ENCODE data around the gene PTK6. TPM values are rescaled to one million over a fixed set of nuclear protein-coding genes. Genes with fewer than 3 reads are reported as not detected.

The PTK6 gene
- total and polyA plus RNA-seq, 9 donors, result 0.07 to 0.46 (median 0.12) TPM; not detected in 2

DNA sequence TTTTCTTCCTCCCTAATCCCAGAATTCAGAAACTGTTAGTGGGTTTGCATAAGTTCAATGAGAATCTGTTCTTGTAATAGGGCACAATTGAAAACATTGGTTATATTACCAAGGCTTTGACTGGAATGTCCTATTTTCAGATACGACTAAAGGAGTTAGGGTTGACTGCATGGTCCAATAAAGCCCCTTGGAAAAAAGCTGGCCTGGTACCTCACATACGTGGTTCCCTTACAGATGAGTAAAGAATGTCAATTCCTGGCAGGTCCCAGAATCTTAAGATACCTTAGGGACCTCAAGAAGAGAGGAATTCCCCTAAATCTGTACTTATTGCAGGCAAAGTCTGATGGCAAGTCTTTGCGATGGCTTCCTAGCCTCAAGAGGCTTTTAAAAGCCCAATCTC lies 12.0 kb downstream of the PTK6 start:
- no peak overlapping the region for H3K4me3 ChIP-seq
- no peak for DNase-seq
- no peaks in the 10 kb centered on the region for H3K36me3 ChIP-seq
- 35 to 53% (median 41%) methylated on average over 3 of the region's 3 CpGs for WGBS, 3 donors
- no peaks in the 10 kb centered on the region for H3K27me3 ChIP-seq
- peaks cover 8% of the 10 kb centered on the region for H3K4me1 ChIP-seq (ENCODE audit: insufficient read depth)
- TF ChIP-seq POLR2A (IDR thresholded peaks at IDR 0.05) (no peak), EP300 (IDR thresholded peaks at IDR 0.05) (no peak)
- TF ChIP-seq, protein P1, sequence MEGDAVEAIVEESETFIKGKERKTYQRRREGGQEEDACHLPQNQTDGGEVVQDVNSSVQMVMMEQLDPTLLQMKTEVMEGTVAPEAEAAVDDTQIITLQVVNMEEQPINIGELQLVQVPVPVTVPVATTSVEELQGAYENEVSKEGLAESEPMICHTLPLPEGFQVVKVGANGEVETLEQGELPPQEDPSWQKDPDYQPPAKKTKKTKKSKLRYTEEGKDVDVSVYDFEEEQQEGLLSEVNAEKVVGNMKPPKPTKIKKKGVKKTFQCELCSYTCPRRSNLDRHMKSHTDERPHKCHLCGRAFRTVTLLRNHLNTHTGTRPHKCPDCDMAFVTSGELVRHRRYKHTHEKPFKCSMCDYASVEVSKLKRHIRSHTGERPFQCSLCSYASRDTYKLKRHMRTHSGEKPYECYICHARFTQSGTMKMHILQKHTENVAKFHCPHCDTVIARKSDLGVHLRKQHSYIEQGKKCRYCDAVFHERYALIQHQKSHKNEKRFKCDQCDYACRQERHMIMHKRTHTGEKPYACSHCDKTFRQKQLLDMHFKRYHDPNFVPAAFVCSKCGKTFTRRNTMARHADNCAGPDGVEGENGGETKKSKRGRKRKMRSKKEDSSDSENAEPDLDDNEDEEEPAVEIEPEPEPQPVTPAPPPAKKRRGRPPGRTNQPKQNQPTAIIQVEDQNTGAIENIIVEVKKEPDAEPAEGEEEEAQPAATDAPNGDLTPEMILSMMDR (IDR thresholded peaks at IDR 0.05), result no peak
- intact Hi-C loops (cut with DNase I), result no loop called here
- H3K27ac ChIP-seq, result no peak overlapping the region
- no peaks in the 10 kb centered on the region for H3K9me3 ChIP-seq

DNA sequence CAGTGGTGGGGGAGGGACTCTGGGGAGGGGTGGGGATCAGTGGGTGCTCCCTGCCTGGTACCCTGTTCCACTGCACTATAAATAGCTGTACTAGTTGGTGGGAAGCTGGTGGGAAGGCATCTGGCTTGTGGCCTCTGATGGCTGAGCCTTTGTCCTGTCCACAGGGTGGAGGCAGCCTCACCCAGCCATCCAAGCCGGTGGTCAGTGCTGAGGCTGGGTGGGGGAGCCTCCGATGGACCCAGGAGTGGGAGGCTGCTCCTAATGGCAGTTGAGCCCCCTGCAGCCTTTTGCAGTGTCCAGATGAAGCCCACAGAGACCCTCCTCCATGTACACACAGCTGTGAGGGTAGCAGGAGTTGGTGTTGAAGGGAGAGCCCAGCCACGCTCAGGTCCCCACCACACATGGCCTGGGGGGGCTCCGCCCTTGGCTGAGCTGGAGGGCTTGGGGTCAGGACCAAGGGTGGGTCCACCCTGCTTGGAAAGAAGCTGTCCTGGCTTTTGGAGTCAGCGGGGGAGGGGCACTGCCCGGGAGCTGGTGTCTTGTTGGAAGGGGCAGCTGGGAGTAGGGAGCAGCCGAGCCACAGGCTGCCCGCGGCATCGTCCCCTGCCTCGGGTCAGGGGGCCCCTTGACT lies 14.1 kb downstream of the PTK6 start:
- WGBS, 3 donors, result 88 to 96% (median 90%) methylated on average over 11 of the region's 11 CpGs
- TF ChIP-seq EP300 (IDR thresholded peaks at IDR 0.05), result no peak
- TF ChIP-seq, protein P1 (IDR thresholded peaks at IDR 0.05), result no peak
- no peak for TF ChIP-seq POLR2A (IDR thresholded peaks at IDR 0.05)
- peaks cover 10% of the 10 kb centered on the region for H3K4me1 ChIP-seq (ENCODE audit: insufficient read depth)
- intact Hi-C loops (cut with DNase I), result no loop called here
- no peak overlapping the region for H3K4me3 ChIP-seq
- no peaks in the 10 kb centered on the region for H3K36me3 ChIP-seq
- no peak overlapping the region for H3K27ac ChIP-seq
- H3K9me3 ChIP-seq, result no peaks in the 10 kb centered on the region
- H3K27me3 ChIP-seq, result no peaks in the 10 kb centered on the region
- DNase-seq, result peak in 3 of 5 donors; percentile 45 to 55 (median 48)

GRCh38 chr20:63522091-63522868 lies 14.9 kb downstream of the PTK6 start:
- DNase-seq, result peak in 2 of 5 donors; percentile 38 to 40
- Histone ChIP-seq H3K4me1 (ENCODE audit: insufficient read depth) (peaks cover 10% of the 10 kb centered on the region), H3K27ac (no peak overlapping the region), H3K4me3 (no peak overlapping the region), H3K27me3 (no peaks in the 10 kb centered on the region), H3K9me3 (no peaks in the 10 kb centered on the region), H3K36me3 (no peaks in the 10 kb centered on the region)
- TF ChIP-seq, protein P1 (IDR thresholded peaks at IDR 0.05), result no peak
- no peak for TF ChIP-seq EP300 (IDR thresholded peaks at IDR 0.05)
- no peak for TF ChIP-seq POLR2A (IDR thresholded peaks at IDR 0.05)
- intact Hi-C loops (cut with DNase I), result no loop called here
- 58 to 65% (median 59%) methylated on average over 12 to 13 of the region's 13 CpGs for WGBS, 3 donors

DNA sequence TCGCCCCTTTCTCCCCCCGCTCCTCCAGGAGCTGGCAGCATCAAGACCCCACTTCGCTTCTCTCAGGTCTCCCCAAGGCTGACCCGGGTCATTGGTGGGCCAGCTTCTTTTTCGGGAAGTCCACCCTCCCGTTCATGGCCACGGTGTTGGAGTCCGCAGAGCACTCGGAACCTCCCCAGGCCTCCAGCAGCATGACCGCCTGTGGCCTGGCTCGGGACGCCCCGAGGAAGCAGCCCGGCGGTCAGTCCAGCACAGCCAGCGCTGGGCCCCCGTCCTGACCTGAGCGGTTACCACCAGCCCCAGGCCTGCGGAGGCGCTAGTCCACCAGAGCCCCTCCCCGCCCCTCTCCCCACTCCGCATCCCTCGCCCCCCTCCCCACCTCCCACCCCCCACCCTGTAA lies 15.6 kb downstream of the PTK6 start:
- Histone ChIP-seq H3K4me3 (peak overlapping the region; percentile 69), H3K27ac (peak overlapping the region in 1 of 2 donors; percentile 92), H3K9me3 (no peaks in the 10 kb centered on the region), H3K27me3 (no peaks in the 10 kb centered on the region), H3K4me1 (ENCODE audit: insufficient read depth) (peaks cover 10% of the 10 kb centered on the region), H3K36me3 (no peaks in the 10 kb centered on the region)
- peak in 1 of 5 donors; percentile 46 for DNase-seq
- TF ChIP-seq, protein P1 (IDR thresholded peaks at IDR 0.05), result no peak
- TF ChIP-seq POLR2A (IDR thresholded peaks at IDR 0.05) (no peak), EP300 (IDR thresholded peaks at IDR 0.05) (no peak)
- intact Hi-C loops (cut with DNase I), result no loop called here
- 8 to 20% (median 10%) methylated on average over 18 to 23 of the region's 23 CpGs for WGBS, 3 donors
